Measurements from ENCODE around the gene SNRPB2.

The SNRPB2 gene

GRCh38 chr20:16745204-16745603, 15.4 kb downstream of the SNRPB2 start:
- Histone ChIP-seq H3K27ac (no peak overlapping the region), H3K27me3 (peaks cover 35% of the 10 kb centered on the region), H3K4me1 (ENCODE audit: control insufficient read depth in 1 of 2, insufficient read depth in 1 of 2, low read depth in 1 of 2, low read length in 1 of 2) (no peaks in the 10 kb centered on the region), H3K9me3 (no peaks in the 10 kb centered on the region), H3K4me3 (ENCODE audit: low read depth in 1 of 2, low read length in 1 of 2) (no peak overlapping the region), H3K36me3 (peaks cover 25% of the 10 kb centered on the region)
- TF ChIP-seq, protein P1, sequence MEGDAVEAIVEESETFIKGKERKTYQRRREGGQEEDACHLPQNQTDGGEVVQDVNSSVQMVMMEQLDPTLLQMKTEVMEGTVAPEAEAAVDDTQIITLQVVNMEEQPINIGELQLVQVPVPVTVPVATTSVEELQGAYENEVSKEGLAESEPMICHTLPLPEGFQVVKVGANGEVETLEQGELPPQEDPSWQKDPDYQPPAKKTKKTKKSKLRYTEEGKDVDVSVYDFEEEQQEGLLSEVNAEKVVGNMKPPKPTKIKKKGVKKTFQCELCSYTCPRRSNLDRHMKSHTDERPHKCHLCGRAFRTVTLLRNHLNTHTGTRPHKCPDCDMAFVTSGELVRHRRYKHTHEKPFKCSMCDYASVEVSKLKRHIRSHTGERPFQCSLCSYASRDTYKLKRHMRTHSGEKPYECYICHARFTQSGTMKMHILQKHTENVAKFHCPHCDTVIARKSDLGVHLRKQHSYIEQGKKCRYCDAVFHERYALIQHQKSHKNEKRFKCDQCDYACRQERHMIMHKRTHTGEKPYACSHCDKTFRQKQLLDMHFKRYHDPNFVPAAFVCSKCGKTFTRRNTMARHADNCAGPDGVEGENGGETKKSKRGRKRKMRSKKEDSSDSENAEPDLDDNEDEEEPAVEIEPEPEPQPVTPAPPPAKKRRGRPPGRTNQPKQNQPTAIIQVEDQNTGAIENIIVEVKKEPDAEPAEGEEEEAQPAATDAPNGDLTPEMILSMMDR (IDR thresholded peaks at IDR 0.05): no peak

DNA sequence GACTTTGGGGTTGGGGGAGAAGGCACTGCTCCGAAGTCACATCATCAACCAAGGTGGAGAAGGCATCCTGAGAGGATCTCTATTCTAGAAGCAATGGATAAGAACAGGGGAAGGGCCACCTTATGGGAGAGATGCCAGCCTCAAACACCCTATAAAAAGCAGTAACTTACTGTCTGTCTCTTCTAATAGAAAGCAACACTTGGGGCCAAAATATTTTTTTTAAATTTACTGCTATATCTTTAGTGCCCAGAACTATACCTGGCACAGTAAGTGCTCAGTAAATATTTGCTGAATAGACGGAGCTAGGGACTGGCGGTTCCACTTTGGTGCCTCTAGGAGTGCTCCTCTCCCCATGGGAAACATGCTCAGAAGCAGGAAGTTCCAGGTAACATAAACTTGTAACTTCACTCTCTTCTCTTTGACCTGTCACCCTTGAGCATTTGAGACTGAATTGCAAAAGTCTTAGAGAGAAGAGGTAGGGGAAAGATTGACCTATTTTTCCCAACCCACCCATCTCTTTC, 17.5 kb downstream of the SNRPB2 start:
- no peak overlapping the region for H3K4me3 ChIP-seq (ENCODE audit: low read depth in 1 of 2, low read length in 1 of 2)
- H3K36me3 ChIP-seq: peaks cover 4% of the 10 kb centered on the region
- H3K27ac ChIP-seq: no peak overlapping the region
- TF ChIP-seq, protein P1 (IDR thresholded peaks at IDR 0.05): no peak
- peaks cover 57% of the 10 kb centered on the region for H3K27me3 ChIP-seq
- H3K9me3 ChIP-seq: no peaks in the 10 kb centered on the region
- H3K4me1 ChIP-seq (ENCODE audit: control insufficient read depth in 1 of 2, insufficient read depth in 1 of 2, low read depth in 1 of 2, low read length in 1 of 2): no peaks in the 10 kb centered on the region

DNA sequence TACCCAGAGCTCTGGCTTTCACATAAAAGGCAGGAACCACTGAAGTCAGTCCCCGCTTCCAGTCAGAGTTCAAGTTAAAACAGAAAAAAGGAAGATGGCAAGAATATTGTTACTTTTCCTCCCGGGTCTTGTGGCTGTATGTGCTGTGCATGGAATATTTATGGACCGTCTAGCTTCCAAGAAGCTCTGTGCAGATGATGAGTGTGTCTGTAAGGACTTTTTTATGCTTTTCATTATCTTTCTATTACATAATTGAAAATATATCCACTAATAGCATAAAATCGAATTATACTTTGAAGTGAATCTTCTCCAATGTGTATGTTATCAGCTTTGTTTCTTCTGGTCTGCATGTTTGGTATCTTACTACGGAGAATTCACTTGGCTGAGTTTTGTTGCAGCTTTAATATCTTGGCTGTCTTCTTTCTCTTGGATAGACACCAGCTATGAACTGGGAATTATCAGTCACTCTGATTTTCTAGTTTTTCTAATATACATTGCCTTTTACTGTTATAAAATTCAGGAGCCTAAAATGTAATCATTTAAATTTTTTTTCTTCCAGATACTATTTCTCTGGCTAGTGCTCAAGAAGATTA, 18.6 kb downstream of the SNRPB2 start, which contains the start of gene OTOR:
OTOR (plus strand) TSS at position 51 of the 593 bp plus-strand sequence; CDS start at position 95, 44 bp downstream.
- Histone ChIP-seq H3K9me3 (no peaks in the 10 kb centered on the region), H3K27me3 (peaks cover 62% of the 10 kb centered on the region), H3K27ac (no peak within 1 kb of the TSS), H3K4me3 (ENCODE audit: low read depth in 1 of 2, low read length in 1 of 2) (no peak within 1 kb of the TSS), H3K36me3 (no peaks in the 10 kb centered on the region), H3K4me1 (ENCODE audit: control insufficient read depth in 1 of 2, insufficient read depth in 1 of 2, low read depth in 1 of 2, low read length in 1 of 2) (no peaks in the 10 kb centered on the region)
- TF ChIP-seq, protein P1 (IDR thresholded peaks at IDR 0.05): no peak

- no peak overlapping the region for H3K4me3 ChIP-seq (ENCODE audit: low read depth in 1 of 2, low read length in 1 of 2)
- peaks cover 58% of the 10 kb centered on the region for H3K27me3 ChIP-seq
- no peak overlapping the region for H3K27ac ChIP-seq
- H3K36me3 ChIP-seq: no peaks in the 10 kb centered on the region
- no peaks in the 10 kb centered on the region for H3K9me3 ChIP-seq
- TF ChIP-seq, protein P1 (IDR thresholded peaks at IDR 0.05): no peak
- H3K4me1 ChIP-seq (ENCODE audit: control insufficient read depth in 1 of 2, insufficient read depth in 1 of 2, low read depth in 1 of 2, low read length in 1 of 2): no peaks in the 10 kb centered on the region
These were observed 19.7 kb downstream of the SNRPB2 start for GRCh38 chr20:16749573-16749972.

- no peak overlapping the region for H3K4me3 ChIP-seq (ENCODE audit: low read depth in 1 of 2, low read length in 1 of 2)
- H3K27ac ChIP-seq: no peak overlapping the region
- H3K27me3 ChIP-seq: peaks cover 58% of the 10 kb centered on the region
- H3K4me1 ChIP-seq (ENCODE audit: control insufficient read depth in 1 of 2, insufficient read depth in 1 of 2, low read depth in 1 of 2, low read length in 1 of 2): no peaks in the 10 kb centered on the region
- no peaks in the 10 kb centered on the region for H3K9me3 ChIP-seq
- no peaks in the 10 kb centered on the region for H3K36me3 ChIP-seq
- TF ChIP-seq, protein P1 (IDR thresholded peaks at IDR 0.05): no peak
These were observed 22.3 kb downstream of the SNRPB2 start for GRCh38 chr20:16752082-16752481.

Measured in neutrophil (primary cell).